HG03558 (cell line): ENCODE results near the gene F2RL2.
A peak's percentile ranks its signal among the peaks of the same experiment; 100 is the strongest.

Experiments
- ATAC-seq: cut with Tn5 transposase; IDR thresholded peaks from one replicate; pipeline ENCODE4 v1.9.1; 2021; ENCODE audit warnings: moderate number of reproducible peaks; ENCODE audit not compliant: unreplicated experiment; ENCODE audit errors: extremely low read depth

F2RL2 gene

DNA sequence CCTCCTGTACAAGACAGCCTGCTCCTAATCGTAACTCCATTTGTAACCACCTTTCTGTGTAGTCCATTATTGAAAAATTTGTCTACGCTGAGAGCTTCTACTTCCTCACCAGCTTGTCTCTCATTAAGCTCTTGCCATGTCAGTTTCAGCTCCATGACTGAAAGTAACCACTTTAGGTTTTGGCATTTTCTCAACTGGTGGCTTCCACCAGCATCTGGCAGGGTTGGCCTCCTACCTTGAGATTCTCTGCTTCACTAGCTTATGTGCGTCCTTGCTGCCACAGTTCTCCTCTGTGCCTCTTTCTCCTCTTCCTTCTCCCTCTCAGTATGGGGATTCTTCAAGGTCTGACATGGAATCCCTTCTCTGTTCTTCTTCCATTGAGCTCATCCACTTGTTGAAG is 31.8 kb downstream of the F2RL2 start:
- ATAC-seq: no peak

DNA sequence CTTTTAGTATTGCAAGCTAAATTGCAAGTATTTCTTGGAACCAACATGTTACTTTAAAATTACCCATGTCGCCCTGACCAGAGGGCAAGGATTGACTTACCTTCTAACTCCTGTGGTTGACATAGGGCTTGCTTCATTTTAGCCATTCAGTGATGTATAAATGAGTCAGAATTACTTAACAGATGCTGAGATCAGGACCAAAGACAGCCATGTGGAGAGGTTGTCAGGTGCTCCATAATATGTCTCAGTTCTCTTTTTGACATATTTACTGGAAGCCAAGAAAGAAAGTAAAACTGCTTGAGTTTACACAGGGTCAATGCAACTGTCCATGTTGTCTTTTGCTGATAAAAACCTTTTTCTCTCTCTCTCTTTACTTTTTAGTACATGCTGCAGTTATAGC is 33.2 kb downstream of the F2RL2 start:
- ATAC-seq: peak; percentile 87

DNA sequence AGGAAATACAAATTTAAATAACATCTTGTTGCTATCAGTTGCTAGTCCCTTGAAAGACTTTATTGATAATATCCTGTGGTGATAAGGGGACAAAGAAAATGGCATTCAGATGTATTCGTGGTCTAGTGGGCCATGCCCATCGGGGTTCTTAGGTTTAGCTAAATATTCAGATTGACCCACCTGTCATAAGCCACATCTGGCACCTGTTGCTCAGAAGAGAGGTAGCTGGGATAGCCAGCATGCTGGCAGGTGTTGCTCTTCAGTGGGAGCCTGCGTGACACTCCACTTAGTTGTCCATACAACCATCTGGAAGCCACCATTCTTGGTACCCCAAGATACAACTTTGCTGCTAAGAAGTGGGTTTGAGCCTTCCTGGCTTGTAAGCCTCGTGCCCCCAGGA is 36.7 kb downstream of the F2RL2 start:
- ATAC-seq: no peak

DNA sequence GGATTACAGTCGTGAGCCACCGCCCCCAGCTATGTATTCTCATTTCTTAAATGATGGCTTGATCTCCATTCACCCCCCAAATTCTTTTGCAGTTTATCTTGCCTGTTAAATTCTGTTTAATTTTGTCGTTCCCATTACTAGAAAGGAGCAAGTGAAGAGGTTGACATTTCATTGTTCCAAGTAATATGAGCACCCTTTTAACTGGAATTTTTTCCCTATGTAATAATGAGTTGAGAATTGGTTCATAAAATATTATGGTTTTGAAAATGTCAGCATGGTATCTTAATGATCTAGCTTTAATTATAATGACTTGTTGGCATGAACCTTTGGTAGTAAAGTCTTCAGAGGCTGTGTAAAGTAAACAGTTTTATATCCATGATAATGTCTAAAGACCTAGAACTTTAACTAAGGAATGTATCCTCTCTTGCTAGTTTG is 37.4 kb downstream of the F2RL2 start:
- ATAC-seq: no peak

DNA sequence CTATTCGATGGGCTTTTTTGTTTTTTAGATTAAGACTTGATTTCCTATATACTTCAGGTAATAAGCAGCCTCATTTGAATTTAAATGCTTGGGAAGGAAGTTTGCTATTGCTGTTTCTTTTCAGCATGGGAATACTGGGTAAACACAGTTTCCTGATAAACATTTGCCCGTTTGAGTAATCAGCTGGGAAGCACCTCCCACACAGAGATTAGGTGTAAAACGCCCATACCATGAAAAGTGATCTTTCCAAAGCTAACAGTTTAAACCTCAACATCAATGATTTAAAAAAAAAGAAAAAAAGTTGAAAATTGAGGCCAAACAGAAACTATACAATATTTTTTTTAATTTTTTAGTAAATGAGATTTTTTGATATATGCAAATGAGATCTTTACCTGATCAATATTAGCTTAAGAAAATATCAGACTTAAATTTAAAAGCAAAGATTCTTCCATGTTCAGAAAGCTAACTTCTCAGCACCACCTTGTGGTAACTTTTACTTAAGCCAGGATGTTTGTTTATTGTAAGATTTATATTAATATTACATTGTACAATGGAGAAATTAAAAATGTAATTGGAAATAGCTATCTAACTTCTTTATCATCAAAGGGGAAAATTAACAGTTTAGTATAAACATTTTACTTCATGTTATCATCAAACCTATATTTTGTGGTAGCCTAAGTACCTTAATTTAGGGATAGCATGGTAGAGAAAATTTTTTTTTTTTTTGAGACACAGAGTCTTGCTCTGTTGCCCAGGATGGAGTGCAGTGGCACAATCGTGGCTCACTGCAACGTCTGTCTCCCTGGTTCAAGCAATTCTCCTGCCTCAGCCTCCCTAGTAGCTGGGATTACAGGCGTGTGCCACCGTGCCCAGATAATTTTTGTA is 39.8 kb downstream of the F2RL2 start:
- ATAC-seq: no peak

DNA sequence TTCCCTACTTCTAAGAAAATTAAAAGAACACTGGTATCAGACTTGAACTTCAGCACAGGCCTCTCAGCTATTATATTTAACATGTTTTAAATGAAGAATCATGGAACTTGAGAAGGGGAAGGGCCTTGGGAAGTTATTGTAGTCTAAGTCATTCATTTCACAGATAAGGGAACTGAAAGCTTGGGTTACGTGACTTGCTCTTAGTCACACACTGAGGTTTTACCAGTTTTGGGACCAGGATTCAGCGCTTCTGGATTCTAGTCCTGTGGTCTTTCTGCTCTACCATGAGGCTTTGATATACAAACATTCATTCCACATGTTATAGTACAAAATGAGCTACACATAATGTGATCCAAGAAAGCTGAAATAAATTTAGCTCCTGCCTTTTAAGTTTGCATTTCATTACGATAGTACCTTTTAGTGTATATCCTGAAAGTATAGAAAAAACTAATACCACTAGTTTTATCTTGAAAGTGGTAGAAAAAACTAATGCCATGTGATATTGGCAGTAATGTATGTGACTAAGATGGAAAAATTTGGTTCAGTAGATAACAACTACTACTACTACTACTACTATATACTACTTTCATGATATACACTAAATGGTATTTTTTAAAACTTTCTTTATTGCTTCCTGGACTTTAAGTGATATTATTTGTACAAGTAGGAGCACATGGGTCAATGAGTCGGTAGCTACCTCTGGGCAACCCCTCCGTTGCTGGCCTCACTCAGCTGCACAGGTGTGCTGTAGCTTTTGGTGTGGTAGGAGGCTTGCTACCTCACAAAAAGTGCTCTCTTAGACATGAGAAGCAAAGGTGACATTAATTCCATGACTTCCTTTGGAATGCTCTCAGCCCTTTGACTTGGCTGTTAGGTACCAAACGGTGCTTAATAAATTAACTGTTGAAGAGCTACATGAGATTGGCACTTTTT is 40.7 kb downstream of the F2RL2 start:
- peak; percentile 64 for ATAC-seq

DNA sequence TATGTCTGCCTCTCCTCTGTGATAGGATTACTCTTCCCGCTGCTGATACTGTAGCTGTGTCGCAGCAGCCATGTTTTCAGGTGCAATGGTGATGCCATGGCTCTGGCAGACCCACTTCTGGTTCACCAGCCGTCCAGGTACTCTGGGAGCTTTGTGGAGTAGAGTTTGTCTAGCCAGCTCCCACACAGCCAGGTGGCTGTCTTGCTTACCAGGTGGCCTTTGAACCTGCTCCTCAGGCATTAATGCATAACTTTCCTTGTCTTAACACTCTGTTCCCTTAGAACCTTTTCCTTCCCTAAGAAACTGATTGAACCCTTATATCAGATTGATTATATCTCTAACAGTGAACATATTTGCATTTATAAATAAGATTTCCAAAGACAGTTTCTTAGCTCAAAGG is 42.2 kb downstream of the F2RL2 start:
- ATAC-seq: no peak

DNA sequence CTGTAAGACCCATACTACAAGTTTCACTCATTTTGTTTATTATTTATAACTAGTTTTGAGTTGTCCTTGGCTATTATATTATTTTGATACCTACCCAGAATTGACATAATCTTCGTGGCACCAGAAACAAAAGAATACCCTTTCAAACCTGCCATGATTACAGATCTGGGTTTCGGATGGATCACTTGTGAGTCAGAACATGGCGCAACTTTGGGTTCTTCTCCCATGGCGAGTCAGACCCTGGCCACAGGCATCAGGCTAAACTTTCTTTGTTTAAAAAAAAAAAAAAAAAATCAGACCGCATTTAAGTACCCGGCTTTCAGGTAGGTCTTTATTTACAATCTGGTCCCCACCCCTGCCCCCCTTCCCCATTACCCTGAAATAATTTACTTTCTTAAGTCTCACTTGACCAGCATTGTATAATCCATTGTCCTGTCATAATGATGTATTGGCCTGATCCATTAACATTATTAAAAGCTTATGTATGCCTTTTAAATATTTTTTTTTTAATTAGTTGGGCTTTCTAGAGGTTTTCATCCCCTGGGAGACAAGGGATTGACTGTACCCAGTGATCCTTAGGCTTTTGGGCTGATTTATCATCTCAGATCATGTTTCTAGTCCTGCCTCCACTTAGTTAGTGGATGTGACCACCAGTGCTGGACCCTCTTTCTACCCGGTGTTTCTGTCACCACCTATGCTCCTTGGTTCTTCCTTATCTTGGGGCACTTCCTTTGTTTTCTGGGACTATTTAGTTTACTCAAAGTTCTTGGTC is 43.9 kb downstream of the F2RL2 start:
- ATAC-seq: no peak

DNA sequence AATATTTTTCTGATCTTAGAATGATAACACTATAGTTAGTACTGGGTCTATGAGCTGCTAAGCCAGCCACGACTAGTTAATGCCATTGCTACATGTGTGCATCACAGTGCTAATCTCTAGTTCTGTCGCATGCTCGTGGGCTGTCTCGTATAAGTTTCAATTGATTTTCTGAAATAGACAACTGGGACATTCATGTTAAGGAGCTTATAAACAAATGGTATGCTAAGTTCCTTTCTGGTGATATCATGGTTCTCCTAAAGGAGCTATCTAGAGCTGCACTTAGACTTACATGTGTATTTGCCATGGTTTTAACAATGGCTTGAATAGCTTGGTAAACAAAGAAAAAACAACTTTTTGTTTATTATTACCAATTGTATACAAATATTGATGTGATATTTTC is 46.2 kb downstream of the F2RL2 start:
- ATAC-seq: no peak

DNA sequence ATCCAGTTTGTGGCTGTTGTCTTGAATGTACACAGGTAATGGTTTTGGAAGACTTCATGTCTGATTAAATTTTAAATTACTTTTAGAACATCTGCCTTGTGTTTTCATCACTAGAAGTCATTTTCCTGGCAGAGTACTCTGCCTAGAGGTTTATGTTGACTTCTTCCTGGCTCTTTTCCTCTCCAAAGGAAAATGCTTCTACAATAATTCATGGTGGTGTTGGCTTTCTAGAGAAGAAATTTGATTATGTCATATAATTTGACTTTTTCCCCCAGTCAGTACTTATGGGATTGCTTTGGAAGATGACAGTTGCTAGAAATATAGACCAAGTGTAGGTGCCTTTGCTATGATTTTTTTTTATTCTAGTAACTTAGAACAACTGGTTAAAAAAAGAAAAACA is 46.8 kb downstream of the F2RL2 start:
- ATAC-seq: no peak

DNA sequence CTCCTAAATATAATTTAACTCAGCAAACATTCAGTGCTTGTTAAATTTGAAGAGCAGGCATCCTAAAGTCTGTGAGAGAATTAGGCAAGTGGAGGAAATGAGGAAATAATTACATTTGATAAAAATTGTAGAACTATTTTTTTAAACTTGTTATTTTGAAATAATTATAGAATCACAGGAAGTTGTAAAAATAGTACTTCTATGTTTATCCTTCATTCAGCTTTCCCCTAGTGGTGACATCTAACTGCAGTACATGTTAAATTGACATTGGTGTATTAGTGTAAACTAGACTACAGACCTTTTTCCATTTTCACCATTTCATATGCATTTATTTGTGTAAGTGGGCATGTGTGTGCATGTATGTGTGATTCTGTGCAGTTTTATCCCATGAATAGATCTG is 51.6 kb downstream of the F2RL2 start:
- ATAC-seq: no peak

DNA sequence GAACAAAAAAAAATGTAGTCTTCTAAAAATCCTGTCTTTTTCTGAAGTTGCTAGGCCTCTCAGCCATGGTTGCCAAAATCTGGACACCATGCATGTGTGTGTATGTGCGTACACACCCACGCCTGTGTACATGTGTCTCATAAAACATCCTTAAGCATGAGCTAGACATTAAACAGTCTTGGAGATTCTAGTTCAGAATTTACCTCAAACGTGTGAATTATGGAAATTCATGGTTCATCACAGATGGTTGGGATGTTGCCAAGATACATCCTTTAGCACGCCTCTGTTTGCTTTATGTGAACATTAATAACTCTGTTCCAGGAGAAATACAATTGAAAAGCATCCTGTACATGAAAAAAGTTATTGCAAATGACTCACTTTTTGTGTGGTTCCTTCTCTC is 53.0 kb downstream of the F2RL2 start:
- no peak for ATAC-seq
